ENCODE data around the gene IFI27. TPM values are rescaled to one million over a fixed set of nuclear protein-coding genes. Genes with fewer than 3 reads are reported as not detected.

IFI27 gene
- total and polyA plus RNA-seq, 2 of the 4 experiments (the other 2 are of a cell fraction): under 0.01 to 0.60 TPM

GRCh38 chr14:94117856-94118255 is 7.3 kb downstream of the IFI27 start:
- H2BK15ac ChIP-seq (ENCODE audit: low read depth, low read length): no peak overlapping the region
- H3K27ac ChIP-seq (ENCODE audit: insufficient read depth, low read length): no peak overlapping the region
- H3K4me2 ChIP-seq (ENCODE audit: low read depth, low read length): no peak overlapping the region
- DNase-seq: no peak
- dilution Hi-C loops (cut with HindIII; ENCODE audit: low sequenced_read_pairs, unreplicated experiment): no loop called here
- H3K14ac ChIP-seq (replicated peaks; ENCODE audit: low read depth, low read length): no peak overlapping the region
- H3K23ac ChIP-seq (ENCODE audit: low read depth, low read length): no peak overlapping the region
- no peak overlapping the region for H3K4me3 ChIP-seq (ENCODE audit: insufficient read depth, low read depth, low read length)
- no peak overlapping the region for H3K18ac ChIP-seq (ENCODE audit: low read depth, low read length)
- no peak overlapping the region for H2BK20ac ChIP-seq (ENCODE audit: low read depth, low read length)
- H4K20me1 ChIP-seq (ENCODE audit: insufficient read depth, low read length): 0 out of 2 replicates have a peak, but pooled peaks cover 2% of the 10 kb centered on the region
- H3K4ac ChIP-seq (ENCODE audit: low read depth, low read length): no peak overlapping the region
- H3K9ac ChIP-seq (ENCODE audit: low read depth, low read length): no peak overlapping the region
- no peak overlapping the region for H4K8ac ChIP-seq (ENCODE audit: low read depth in 2 of 2, low read length in 2 of 2)
- H4K91ac ChIP-seq (ENCODE audit: insufficient read depth, low read depth, low read length): no peak overlapping the region
- CTCF ChIA-PET: interaction anchor here (1.0 to 1.2 kb wide), 2 partner anchors 17 to 19 kb away, joined by 3 read pairs; no protein-coding TSS in a partner anchor
- H3K79me1 ChIP-seq (ENCODE audit: low read depth in 1 of 2, low read length in 2 of 2): no peaks in the 10 kb centered on the region
- no peak overlapping the region for H3K56ac ChIP-seq (ENCODE audit: extremely low read depth, insufficient read depth, low read length)
- peak overlapping the region; percentile 38 for H2AFZ ChIP-seq (replicated peaks; ENCODE audit: low read length, poor library complexity)
- intact Hi-C loops (cut with micrococcal nuclease): no loop called here
- H3K4me1 ChIP-seq (ENCODE audit: control insufficient read depth, insufficient read depth, low read length): peaks cover 13% of the 10 kb centered on the region
- H3K9me3 ChIP-seq (ENCODE audit: control insufficient read depth, insufficient read depth, low read length): peaks cover 3% of the 10 kb centered on the region
- no peak overlapping the region for H2BK5ac ChIP-seq (ENCODE audit: low read depth, low read length, poor library complexity, severe bottlenecking)
- TF ChIP-seq USF2 (IDR thresholded peaks at IDR 0.05; ENCODE audit: low read depth, low read length) (no peak), FOS (IDR thresholded peaks at IDR 0.05; ENCODE audit: low read depth, low read length) (no peak), CEBPB (IDR thresholded peaks at IDR 0.05; ENCODE audit: low read depth, low read length) (no peak), MAZ (IDR thresholded peaks at IDR 0.05; ENCODE audit: borderline replicate concordance, low read depth, low read length) (no peak), SMC3 (IDR thresholded peaks at IDR 0.05; ENCODE audit: low read depth, low read length) (no peak)
- no TSS peak for BruUV-seq (replicated peaks)
- POLR2A ChIA-PET (ENCODE audit: unreplicated experiment): interaction anchor here (0.6 kb wide), 1 partner anchor 1007 kb away, joined by 3 read pairs; no protein-coding TSS in a partner anchor
- no peaks in the 10 kb centered on the region for H3K36me3 ChIP-seq (ENCODE audit: control insufficient read depth, insufficient read depth, low read length)
- no peak overlapping the region for H2BK120ac ChIP-seq (ENCODE audit: low read depth, low read length)
- no peak overlapping the region for H2AK5ac ChIP-seq (ENCODE audit: low read depth, low read length)
- ATAC-seq (ENCODE audit: low read depth): no peak
- peaks cover 8% of the 10 kb centered on the region; the same call in 1 of the 2 replicates for H3K9me1 ChIP-seq (ENCODE audit: insufficient read depth, low read length)
- H3K27me3 ChIP-seq (ENCODE audit: control insufficient read depth, insufficient read depth, low read length): peaks cover 13% of the 10 kb centered on the region; the same call in 1 of the 2 replicates
- H4K5ac ChIP-seq (ENCODE audit: low read depth, low read length): no peak overlapping the region
- in situ Hi-C loops (cut with MboI; ENCODE audit: low sequenced_read_pairs): no loop called here
- H2AK9ac ChIP-seq (replicated peaks; ENCODE audit: low read depth, low read length, poor library complexity): no peak overlapping the region
- WGBS, 2 experiments (ENCODE audit: extremely low coverage in 2 of 2, insufficient read length in 1 of 2): 69% methylated on average over 6 of the region's 9 CpGs; no CpG with 5 or more reads in 1 of the 2 experiments

Measured in IMR-90 (cell line).